Natural killer cell treated with Interleukin-12 subunit alpha and Interleukin-12 subunit beta and Interleukin-15 and Interleukin-18, amount 100 ng/mL, for 72 hours (primary cell): ENCODE results near the gene LIF. TPM values are rescaled to one million over a fixed set of nuclear protein-coding genes. Genes with fewer than 3 reads are reported as not detected.

Experiments used
- ATAC-seq, 2 donors: fragments of 150-1000 bp; cut with Tn5 transposase in 1 of 2; sonication (Bioruptor Pico), chemical (Tn5 transposase) in 1 of 2; 2 replicates each; pipeline ENCODE4 v1.10.0; 2021
- DNase-seq: peaks from one replicate; pipeline ENCODE4 v3.0.0; 2022; ENCODE audit warnings: low spot score
- H3K27ac Mint-ChIP-seq, 2 donors: 1 replicate in 1 of 2; 2 replicates in 1 of 2; pipeline ENCODE4 v1.8.0; 2022; ENCODE audit warnings: mixed read lengths in 2 of 2, mild to moderate bottlenecking in 1 of 2, moderate library complexity in 1 of 2
- H3K27me3 Mint-ChIP-seq, 2 donors: 1 replicate in 1 of 2; 2 replicates in 1 of 2; pipeline ENCODE4 v1.8.0; 2022; ENCODE audit warnings: mixed read lengths in 2 of 2
- H3K36me3 Mint-ChIP-seq: one replicate; pipeline ENCODE4 v1.8.0; 2022; ENCODE audit warnings: mixed read lengths
- H3K4me1 Mint-ChIP-seq, 2 donors: 1 replicate in 1 of 2; 2 replicates in 1 of 2; pipeline ENCODE4 v1.8.0; 2022; ENCODE audit warnings: low read depth in 2 of 2, mixed read lengths in 2 of 2, mild to moderate bottlenecking in 1 of 2
- H3K4me3 Mint-ChIP-seq: one replicate; pipeline ENCODE4 v1.8.0; 2022; ENCODE audit warnings: mixed read lengths
- H3K9me3 Mint-ChIP-seq: 2 replicates; pipeline ENCODE4 v1.8.0; 2022; ENCODE audit warnings: mixed read lengths
- total RNA-seq, 2 donors: library from RNA; stranded (reverse); gene quantifications; one replicate each; pipeline ENCODE4 v1.2.3, GENCODE V29; 2022

LIF gene
- total RNA-seq, 2 donors from 2014 or later, result 63.3 to 125 TPM

DNA sequence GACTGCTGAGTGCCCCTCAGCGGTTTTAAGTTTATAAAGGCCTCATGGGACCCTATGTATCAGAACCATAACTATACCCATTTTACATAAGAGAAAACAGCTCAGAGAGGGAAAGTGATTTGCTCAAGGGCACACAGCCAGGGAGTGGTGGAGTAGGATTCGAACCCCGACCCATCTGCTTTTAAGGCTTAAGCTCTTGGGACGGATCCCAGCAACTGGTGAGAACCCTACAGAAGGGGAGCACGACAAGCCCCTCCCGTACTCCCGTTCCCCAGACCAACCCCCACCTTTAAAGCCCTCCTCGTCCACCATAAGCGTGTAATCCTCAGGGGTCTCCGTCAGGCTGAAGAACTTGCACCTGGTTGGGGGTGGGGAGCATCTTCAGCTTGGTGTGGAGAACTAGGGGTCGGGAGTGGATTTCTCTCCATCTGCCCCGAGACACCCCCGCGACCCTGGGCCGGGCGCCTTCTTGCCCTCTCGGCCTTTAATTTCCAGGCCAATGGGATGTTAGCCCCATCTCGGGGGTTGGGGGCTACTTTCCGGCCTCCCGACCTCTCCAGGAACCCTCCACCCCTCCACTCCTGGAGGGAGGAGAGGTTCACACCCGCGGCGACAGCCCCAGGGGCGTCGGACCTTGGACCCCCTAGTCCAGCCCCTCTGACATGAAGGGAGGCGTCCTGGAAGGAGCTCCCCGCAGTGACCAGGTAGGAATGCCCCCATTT is 42.0 kb upstream of the LIF start:
- Mint-ChIP-seq H3K9me3 (no peaks in the 10 kb centered on the region), H3K36me3 (no peaks in the 10 kb centered on the region), H3K27me3 (no peaks in the 10 kb centered on the region), H3K4me1 (peaks cover 12 to 18% of the 10 kb centered on the region in 2 donors), H3K4me3 (peak overlapping the region; percentile 84), H3K27ac (peak overlapping the region in 1 of 2 donors; percentile 21)
- ATAC-seq (no peak), DNase-seq (no peak)

DNA sequence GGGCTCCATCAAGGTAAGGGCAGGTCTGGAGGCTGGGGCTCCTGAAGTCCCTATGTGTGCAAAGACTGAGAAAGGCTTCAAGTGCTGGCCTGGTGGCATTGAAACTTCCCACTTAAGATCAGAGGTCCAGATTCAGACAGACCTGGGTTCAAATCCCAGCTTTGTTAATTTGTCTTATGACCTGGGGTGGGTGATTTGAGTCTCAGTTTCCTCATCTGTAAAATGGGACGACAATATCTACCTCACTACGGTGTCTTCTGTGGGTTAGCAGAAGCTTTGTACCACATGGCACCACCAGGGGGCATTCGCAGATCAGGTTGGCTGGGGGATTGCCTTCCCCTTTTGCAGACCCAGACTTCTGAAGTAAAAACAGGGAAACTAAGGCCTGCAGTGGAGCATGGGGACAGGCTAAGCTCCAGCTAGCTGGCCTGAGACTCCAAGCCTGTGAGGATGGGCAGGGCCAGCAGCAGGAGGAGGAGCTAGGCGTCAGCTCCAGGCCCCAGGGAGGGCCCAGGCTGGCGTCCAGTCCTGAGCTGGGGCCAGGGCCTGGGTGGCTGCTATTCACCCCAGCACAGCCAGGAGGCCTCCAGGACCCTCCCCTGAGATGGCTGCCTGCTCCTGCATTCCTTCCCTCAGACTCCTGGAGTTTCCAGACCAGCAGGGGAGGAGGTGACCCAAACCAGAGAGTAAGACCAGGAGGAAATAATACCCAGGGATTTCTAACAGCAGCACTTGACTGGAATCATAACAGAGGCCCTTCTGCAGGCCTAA is 41.3 kb upstream of the LIF start:
- peak; percentile 87 for DNase-seq

DNA sequence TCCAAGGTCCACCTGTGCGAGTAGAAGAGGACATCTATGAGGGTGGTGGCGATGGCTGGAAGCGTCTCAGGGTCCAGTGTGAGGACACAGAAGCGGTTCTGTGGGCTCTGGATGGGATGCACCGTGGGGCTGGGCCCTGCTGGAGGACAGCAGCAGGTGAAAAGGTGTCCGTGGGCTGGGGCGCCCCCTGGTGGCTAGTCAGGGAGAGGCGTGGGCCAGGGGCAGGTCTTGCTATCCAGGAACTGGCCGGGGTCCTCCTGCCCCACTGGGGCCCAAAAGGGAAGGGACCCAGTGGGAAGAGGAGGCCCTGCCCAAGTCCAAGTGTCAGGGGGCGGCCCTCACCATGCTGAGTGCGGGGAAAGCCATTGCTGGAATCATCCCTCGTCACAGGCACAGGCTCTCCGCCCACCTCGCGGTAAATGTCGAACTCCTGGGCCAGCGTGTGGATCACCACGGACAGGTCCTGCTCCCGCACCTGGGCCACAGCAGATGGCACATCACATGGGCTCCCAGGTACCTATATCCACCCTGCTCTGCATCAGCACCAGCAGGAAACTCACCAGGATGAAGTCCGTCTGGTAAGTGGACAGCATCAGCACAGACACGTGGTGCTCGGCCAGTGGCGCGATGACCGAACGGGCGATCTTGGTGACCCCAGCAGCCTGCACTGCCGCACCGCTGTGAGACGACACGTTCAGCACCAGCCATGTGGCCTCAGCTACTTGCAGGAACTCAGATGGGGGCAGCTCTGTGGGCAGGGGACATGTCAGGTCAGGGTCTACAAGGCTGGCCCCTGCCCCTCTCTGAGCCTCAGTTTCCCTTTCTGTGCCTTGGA is 40.5 kb upstream of the LIF start:
- Mint-ChIP-seq H3K4me1 (peaks cover 12 to 18% of the 10 kb centered on the region in 2 donors), H3K36me3 (no peaks in the 10 kb centered on the region), H3K27me3 (no peaks in the 10 kb centered on the region), H3K27ac (no peak overlapping the region), H3K4me3 (no peak overlapping the region), H3K9me3 (no peaks in the 10 kb centered on the region)
- ATAC-seq (peak in 1 of 2 donors; percentile 36), DNase-seq (peak; percentile 81)

More for the DNA sequence above, 41.3 kb upstream of the LIF start:
- H3K36me3 Mint-ChIP-seq, result no peaks in the 10 kb centered on the region
- H3K4me3 Mint-ChIP-seq, result peak overlapping the region; percentile 69
- no peaks in the 10 kb centered on the region for H3K9me3 Mint-ChIP-seq
- H3K27me3 Mint-ChIP-seq, result no peaks in the 10 kb centered on the region
- peak; percentile 38 to 44 for ATAC-seq
- H3K27ac Mint-ChIP-seq, result peak overlapping the region; percentile 21 to 50
- peaks cover 12 to 18% of the 10 kb centered on the region in 2 donors for H3K4me1 Mint-ChIP-seq

DNA sequence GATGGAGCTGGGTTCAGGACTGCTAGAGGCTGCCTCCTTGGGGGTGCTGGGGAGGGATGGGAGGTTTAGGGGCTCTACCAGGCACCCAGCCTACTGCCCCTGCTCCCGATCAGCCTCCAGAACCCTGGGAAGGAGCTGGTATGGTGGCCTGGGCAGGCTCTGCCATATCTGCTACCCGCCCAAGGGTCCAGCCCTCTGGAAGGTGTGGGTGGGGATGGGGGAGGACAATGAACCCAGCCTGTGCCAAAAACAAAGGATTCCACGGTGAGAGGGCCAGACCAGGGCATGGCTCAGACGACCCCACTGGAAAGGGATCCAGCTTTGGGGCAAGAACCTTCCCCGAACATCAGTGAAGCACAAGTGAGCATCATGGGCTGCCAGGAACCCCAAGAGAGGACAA is 39.8 kb upstream of the LIF start:
- no peak for DNase-seq
- no peaks in the 10 kb centered on the region for H3K27me3 Mint-ChIP-seq
- H3K36me3 Mint-ChIP-seq, result no peaks in the 10 kb centered on the region
- H3K4me1 Mint-ChIP-seq, result peaks cover 12 to 18% of the 10 kb centered on the region in 2 donors
- no peaks in the 10 kb centered on the region for H3K9me3 Mint-ChIP-seq
- no peak overlapping the region for H3K4me3 Mint-ChIP-seq
- no peak for ATAC-seq
- H3K27ac Mint-ChIP-seq, result no peak overlapping the region

DNA sequence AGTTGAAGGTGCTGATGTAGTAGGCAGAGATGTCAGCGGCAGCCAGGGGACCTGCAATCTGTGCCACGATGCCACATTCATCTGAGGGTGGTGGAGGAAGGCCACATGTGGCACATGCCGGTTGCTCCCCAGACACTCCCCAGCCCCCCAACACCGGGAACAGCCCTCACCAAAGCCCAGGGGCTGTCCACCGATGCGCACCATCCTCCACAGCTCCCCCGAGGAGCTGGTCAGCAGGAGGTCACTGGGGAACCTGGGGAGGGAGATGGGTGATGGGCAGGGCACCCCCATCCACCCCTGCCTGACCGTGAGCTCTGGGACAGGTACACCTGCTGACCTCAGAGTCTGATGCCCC is 39.3 kb upstream of the LIF start:
- H3K9me3 Mint-ChIP-seq, result no peaks in the 10 kb centered on the region
- peaks cover 12 to 18% of the 10 kb centered on the region in 2 donors for H3K4me1 Mint-ChIP-seq
- DNase-seq (no peak), ATAC-seq (no peak)
- H3K4me3 Mint-ChIP-seq, result no peak overlapping the region
- H3K27ac Mint-ChIP-seq, result no peak overlapping the region
- H3K36me3 Mint-ChIP-seq, result no peaks in the 10 kb centered on the region
- no peaks in the 10 kb centered on the region for H3K27me3 Mint-ChIP-seq

DNA sequence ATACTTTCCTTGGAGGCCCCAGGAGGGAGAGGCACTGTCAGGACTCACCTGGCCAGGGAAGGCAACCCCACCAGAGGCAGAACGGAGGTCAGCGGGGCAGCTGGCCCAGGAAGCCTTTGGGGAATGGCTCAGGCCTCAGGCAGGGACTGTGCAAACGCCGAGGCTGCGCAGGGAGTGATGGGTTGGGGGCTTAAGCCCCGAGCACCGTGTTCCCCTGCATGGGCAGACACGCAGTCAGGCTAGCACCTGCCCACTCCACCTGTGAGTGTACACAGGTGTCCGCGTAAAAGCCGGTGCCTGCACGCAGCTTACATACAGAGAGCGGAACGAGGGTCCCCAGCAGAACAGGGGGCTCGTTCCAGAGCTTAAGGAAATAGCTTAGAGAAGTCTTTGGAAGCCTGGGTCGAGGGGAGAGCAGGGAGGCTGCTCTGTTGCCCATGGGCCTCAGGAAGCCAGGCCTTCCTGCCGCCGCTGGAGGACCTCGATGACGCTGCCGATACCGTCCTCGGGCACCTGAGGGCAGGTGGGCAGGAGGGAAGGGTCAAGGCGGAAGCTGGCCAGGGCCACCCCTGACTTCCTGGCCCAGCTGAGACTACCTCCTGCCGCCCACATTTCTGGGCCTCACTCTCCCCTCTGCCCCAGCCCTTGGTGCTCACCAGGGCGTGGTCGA is 38.8 kb upstream of the LIF start:
- no peak for DNase-seq
- no peak for ATAC-seq
- no peak overlapping the region for H3K4me3 Mint-ChIP-seq
- H3K27me3 Mint-ChIP-seq, result no peaks in the 10 kb centered on the region
- H3K36me3 Mint-ChIP-seq, result no peaks in the 10 kb centered on the region
- no peaks in the 10 kb centered on the region for H3K9me3 Mint-ChIP-seq
- peaks cover 12 to 16% of the 10 kb centered on the region in 2 donors for H3K4me1 Mint-ChIP-seq
- peak overlapping the region in 1 of 2 donors; percentile 29 for H3K27ac Mint-ChIP-seq

DNA sequence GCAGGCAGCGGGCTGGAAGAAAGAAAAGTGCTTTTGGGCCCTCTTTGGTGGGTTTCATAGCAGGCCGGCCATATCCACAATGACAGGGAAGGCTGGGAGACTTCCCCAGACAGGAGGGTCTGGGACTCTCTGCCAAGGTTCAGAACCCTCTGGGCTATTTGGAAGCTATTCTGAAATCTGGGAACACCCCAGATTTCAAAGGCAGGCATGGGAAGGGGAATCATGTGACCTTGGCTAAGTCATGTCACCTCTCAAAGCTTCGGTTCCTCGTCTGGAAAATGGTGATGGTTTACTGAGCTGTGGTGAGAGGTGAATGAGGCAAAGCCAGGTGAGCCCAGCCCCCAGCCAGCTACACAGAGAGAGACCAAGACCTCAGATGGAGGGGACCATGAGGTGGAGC is 38.1 kb upstream of the LIF start:
- Mint-ChIP-seq H3K27ac (peak overlapping the region in 1 of 2 donors; percentile 29), H3K9me3 (no peaks in the 10 kb centered on the region), H3K4me1 (peaks cover 10 to 12% of the 10 kb centered on the region in 2 donors), H3K36me3 (no peaks in the 10 kb centered on the region), H3K4me3 (no peak overlapping the region), H3K27me3 (no peaks in the 10 kb centered on the region)
- ATAC-seq, result no peak
- DNase-seq, result no peak

DNA sequence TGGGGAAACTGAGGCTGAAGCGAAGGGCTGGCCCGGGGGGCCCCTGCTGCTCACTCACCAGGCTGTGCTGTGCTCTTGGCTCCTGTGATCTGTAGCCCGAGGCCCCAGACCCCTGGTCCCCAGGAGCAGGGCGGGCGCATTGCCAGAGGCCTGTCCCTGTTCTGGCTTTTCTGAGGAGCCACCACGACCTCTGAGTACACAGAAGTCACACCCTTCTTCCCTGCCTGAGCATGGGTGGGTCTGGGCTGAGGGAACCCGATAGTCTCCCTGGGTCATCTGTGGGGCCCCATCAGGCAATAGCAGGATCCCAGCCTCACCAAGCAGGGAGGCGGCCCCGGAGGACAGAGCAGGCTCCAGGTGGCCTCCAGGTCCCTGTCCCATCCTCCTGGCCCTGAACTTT is 37.6 kb upstream of the LIF start:
- DNase-seq (no peak), ATAC-seq (no peak)
- H3K27me3 Mint-ChIP-seq, result no peaks in the 10 kb centered on the region
- peak overlapping the region in 1 of 2 donors; percentile 29 for H3K27ac Mint-ChIP-seq
- H3K9me3 Mint-ChIP-seq, result no peaks in the 10 kb centered on the region
- H3K4me3 Mint-ChIP-seq, result no peak overlapping the region
- H3K36me3 Mint-ChIP-seq, result no peaks in the 10 kb centered on the region
- peaks cover 13 to 14% of the 10 kb centered on the region in 2 donors for H3K4me1 Mint-ChIP-seq

DNA sequence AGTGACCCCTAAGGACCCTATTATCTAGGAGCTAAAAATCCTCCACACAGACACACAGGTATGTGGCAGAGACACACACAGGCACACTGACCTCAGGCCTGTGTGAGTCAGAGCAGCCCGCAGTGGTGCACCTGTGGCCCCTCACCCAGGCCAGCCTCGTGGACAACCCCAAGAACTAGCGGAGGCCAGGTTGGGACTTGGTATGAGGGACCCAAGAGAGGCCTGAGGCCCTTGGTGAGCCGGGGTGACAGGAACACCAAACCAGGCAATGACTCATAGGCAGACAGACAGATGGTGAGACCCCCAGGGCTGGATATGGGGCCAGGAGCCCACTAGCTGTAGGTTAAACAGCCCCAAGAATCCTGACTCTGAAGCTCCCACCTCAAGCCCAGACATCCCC is 36.8 kb upstream of the LIF start:
- no peaks in the 10 kb centered on the region for H3K27me3 Mint-ChIP-seq
- H3K36me3 Mint-ChIP-seq, result no peaks in the 10 kb centered on the region
- no peak overlapping the region for H3K27ac Mint-ChIP-seq
- H3K9me3 Mint-ChIP-seq, result no peaks in the 10 kb centered on the region
- DNase-seq (no peak), ATAC-seq (no peak)
- H3K4me3 Mint-ChIP-seq, result no peak overlapping the region
- H3K4me1 Mint-ChIP-seq, result peaks cover 13 to 14% of the 10 kb centered on the region in 2 donors

DNA sequence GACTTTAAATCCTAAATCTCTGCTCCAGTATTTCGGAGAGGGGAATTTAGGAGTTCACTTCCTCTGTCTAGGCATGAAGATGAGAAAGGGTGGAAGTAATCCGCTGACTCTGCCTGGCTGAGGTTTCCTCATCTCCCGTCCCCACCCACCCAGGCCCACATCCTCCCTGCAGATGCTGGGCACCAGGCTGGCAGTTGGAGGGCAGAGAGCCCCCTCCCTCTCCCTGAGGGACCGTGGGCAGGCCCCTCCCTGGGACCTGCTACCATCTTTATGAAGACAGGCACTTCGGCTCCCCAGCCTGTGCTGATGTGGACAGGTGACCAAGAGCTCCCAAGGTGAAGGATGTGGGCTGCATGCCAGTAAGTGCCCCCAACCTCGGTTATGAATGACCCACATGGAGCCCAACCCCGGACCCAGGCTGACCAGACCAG is 36.1 kb upstream of the LIF start:
- H3K27me3 Mint-ChIP-seq, result peaks cover 0 to 3% of the 10 kb centered on the region in 2 donors
- H3K4me1 Mint-ChIP-seq, result peaks cover 5 to 13% of the 10 kb centered on the region in 2 donors
- H3K4me3 Mint-ChIP-seq, result no peak overlapping the region
- ATAC-seq (no peak), DNase-seq (no peak)
- no peaks in the 10 kb centered on the region for H3K9me3 Mint-ChIP-seq
- H3K27ac Mint-ChIP-seq, result no peak overlapping the region
- H3K36me3 Mint-ChIP-seq, result no peaks in the 10 kb centered on the region

DNA sequence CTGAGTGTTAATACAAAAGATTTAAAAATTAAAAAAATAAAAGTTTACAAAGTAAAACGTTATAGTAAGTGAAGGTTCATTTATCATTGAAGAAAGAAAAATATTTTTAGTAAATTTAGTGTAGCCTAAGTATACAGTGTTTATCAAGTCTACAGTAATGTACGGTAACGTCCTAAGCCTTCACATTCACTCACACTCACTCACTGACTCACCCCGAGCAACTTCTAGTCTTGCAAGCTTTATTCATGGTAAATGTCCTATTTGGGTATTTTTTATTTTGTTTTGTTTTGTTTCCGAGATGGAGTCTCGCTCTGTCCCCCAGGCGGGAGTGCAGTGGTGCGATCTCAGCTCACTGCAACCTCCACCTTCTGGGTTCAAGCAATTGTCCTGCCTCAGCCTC is 33.9 kb upstream of the LIF start:
- DNase-seq (no peak), ATAC-seq (no peak)
- no peak overlapping the region for H3K27ac Mint-ChIP-seq
- H3K4me1 Mint-ChIP-seq, result peaks cover 14 to 22% of the 10 kb centered on the region in 2 donors
- H3K27me3 Mint-ChIP-seq, result peaks cover 0 to 13% of the 10 kb centered on the region in 2 donors
- no peak overlapping the region for H3K4me3 Mint-ChIP-seq
- H3K9me3 Mint-ChIP-seq, result no peaks in the 10 kb centered on the region
- no peaks in the 10 kb centered on the region for H3K36me3 Mint-ChIP-seq

DNA sequence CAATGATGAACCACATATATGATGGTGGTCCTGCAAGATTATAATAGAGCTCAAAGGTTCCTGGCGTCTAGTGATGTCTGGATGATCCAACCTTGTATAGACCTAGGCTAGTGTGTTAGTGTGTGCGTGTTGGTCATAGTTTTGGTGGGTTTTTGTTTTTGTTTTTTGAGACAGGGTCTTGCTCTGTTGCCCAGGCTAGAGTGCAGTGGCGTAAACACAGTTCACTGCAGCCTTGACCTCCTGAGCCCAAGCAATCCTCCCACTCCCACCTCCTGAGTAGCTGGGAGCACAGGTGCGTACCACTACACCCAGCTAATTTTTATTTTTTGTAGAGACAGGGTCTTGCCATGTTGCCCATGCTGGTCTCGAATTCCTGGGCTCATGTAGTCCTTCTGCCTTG is 33.4 kb upstream of the LIF start:
- peaks cover 19 to 27% of the 10 kb centered on the region in 2 donors for H3K4me1 Mint-ChIP-seq
- no peaks in the 10 kb centered on the region for H3K36me3 Mint-ChIP-seq
- no peak overlapping the region for H3K27ac Mint-ChIP-seq
- DNase-seq, result no peak
- no peak for ATAC-seq
- no peak overlapping the region for H3K4me3 Mint-ChIP-seq
- peaks cover 0 to 16% of the 10 kb centered on the region in 2 donors for H3K27me3 Mint-ChIP-seq
- no peaks in the 10 kb centered on the region for H3K9me3 Mint-ChIP-seq

DNA sequence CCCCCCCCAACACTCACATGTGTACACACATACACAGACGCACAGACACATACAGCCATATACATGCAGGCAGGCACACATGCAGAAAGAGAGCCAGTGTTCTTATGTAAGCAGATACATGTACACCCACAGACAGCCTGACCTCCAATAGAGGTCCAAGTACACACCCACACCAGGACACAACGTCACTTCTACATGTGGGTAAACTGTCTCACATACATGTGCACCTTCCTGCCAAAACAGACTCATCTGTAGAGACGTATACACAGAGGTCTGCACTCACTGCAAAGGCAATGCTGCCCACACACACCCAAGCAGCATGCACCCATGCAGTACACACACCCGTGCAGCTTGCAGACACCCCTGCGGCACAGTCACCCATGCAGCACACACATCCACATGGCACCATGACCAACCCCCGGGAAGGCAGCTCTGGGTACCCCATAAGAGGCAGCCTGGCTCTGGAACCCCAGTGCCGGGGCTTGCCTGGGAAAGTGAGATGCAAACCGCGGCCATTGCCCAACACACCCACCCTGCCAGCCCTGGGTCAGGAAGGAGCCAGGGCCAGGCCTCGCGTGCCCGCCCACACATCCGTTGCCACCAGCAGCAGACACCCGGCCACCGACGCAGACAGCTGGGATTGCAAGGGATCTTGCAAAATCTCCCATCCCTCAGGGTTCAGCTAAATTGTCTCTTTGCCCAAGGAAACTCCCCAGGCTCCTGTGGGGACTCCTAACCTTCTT is 32.7 kb upstream of the LIF start:
- DNase-seq, result no peak
- H3K4me1 Mint-ChIP-seq, result peaks cover 19 to 27% of the 10 kb centered on the region in 2 donors
- peaks cover 0 to 19% of the 10 kb centered on the region in 2 donors for H3K27me3 Mint-ChIP-seq
- no peak overlapping the region for H3K4me3 Mint-ChIP-seq
- no peak overlapping the region for H3K27ac Mint-ChIP-seq
- no peaks in the 10 kb centered on the region for H3K9me3 Mint-ChIP-seq
- H3K36me3 Mint-ChIP-seq, result no peaks in the 10 kb centered on the region
- ATAC-seq, result peak; percentile 31 to 52
